DND-41 (cell line): Measurements from ENCODE around the gene PRKCE.

Source experiments
- CTCF ChIP-seq: IDR thresholded peaks from 2 replicates; pipeline ENCODE4 v1.5.1; 2012; ENCODE audit warnings: borderline replicate concordance, low read length, moderate library complexity, mild to moderate bottlenecking; ENCODE audit not compliant: poor library complexity, severe bottlenecking; ENCODE audit errors: extremely low read depth
- EZH2 ChIP-seq: IDR thresholded peaks from 3 replicates; pipeline ENCODE4 v1.6.1; 2012; ENCODE audit warnings: borderline replicate concordance, low read depth, mild to moderate bottlenecking, moderate library complexity, low read length, inconsistent platforms; ENCODE audit not compliant: severe bottlenecking

GRCh38 chr2:46023165-46023854, 371.8 kb downstream of the PRKCE start:
- no peak for TF ChIP-seq EZH2
- no peak for TF ChIP-seq CTCF
